NAMALWA (cell line): ENCODE measurements around the gene PARS2.
"Not testable (repeated sequence)": the region's sequence is repeated elsewhere in the genome, so short reads cannot be mapped to it uniquely, and the experiment has no call there.

ENCODE experiments used
- DNase-seq: peaks from one replicate; pipeline ENCODE4 v3.0.0-alpha.2; 2015; ENCODE audit warnings: low spot score

PARS2 gene

GRCh38 chr1:54800041-54800898 lies 35.9 kb upstream of the PARS2 start:
- DNase-seq = no peak

GRCh38 chr1:54798769-54799641 lies 34.7 kb upstream of the PARS2 start:
- no peak for DNase-seq

GRCh38 chr1:54798206-54798605 lies 33.9 kb upstream of the PARS2 start:
- DNase-seq = no peak

GRCh38 chr1:54796902-54797301 lies 32.6 kb upstream of the PARS2 start:
- DNase-seq = no peak

- no peak for DNase-seq
Measured at GRCh38 chr1:54795841-54796468, 31.6 kb upstream of the PARS2 start.

- DNase-seq = no peak
Measured at GRCh38 chr1:54795356-54795665, 31.0 kb upstream of the PARS2 start.

- DNase-seq = no peak
Measured at GRCh38 chr1:54794451-54795355, 30.4 kb upstream of the PARS2 start.

GRCh38 chr1:54792686-54793282 lies 28.5 kb upstream of the PARS2 start:
- no peak for DNase-seq

GRCh38 chr1:54791880-54792522 lies 27.7 kb upstream of the PARS2 start:
- DNase-seq = peak; percentile 84

GRCh38 chr1:54788459-54788858 lies 24.1 kb upstream of the PARS2 start:
- no peak for DNase-seq

GRCh38 chr1:54787604-54788003 lies 23.3 kb upstream of the PARS2 start:
- no peak for DNase-seq

GRCh38 chr1:54786778-54787177 lies 22.5 kb upstream of the PARS2 start:
- DNase-seq = no peak

GRCh38 chr1:54784066-54784465 lies 19.7 kb upstream of the PARS2 start:
- no peak for DNase-seq

- DNase-seq = no peak
Measured at GRCh38 chr1:54782588-54782987, 18.3 kb upstream of the PARS2 start.

GRCh38 chr1:54782156-54782555 lies 17.8 kb upstream of the PARS2 start:
- DNase-seq = no peak

GRCh38 chr1:54781023-54781723 lies 16.9 kb upstream of the PARS2 start:
- DNase-seq = no peak

GRCh38 chr1:54777431-54777830 lies 13.1 kb upstream of the PARS2 start:
- no peak for DNase-seq

- DNase-seq = no peak
Measured at GRCh38 chr1:54777011-54777410, 12.7 kb upstream of the PARS2 start.

GRCh38 chr1:54775828-54776721 lies 11.8 kb upstream of the PARS2 start:
- DNase-seq = not testable (repeated sequence)
